IMR-90 (cell line): ENCODE results near the gene TSC2. TPM values are rescaled to one million over a fixed set of nuclear protein-coding genes. Genes with fewer than 3 reads are reported as not detected.
"Not testable (repeated sequence)": the region's sequence is repeated elsewhere in the genome, so short reads cannot be mapped to it uniquely, and the experiment has no call there.

ENCODE experiments used
- ATAC-seq: fragments of 200-7000 bp; cut with Tn5 transposase; 2 replicates; pipeline ENCODE4 v1.9.1; 2020; ENCODE audit warnings: low read depth, mild to moderate bottlenecking, moderate library complexity
- BruUV-seq: library from RNA; stranded (reverse); fragments of 400-500 nt; replicated peaks from 2 replicates; lab custom pipeline; 2021; lab: Mats Ljungman, UMichigan
- CTCF ChIA-PET: fragments of 300-600 bp; formaldehyde crosslinking; extraction: SDS; loops from one replicate; lab custom pipeline; 2021; ENCODE audit warnings: antibody characterized with exemption; lab: Yijun Ruan, JAX
- POLR2A ChIA-PET: fragments of 300-600 bp; sonication (Branson Sonifier 250); formaldehyde crosslinking; loops from one replicate; lab custom pipeline; 2022; ENCODE audit warnings: antibody characterized with exemption; ENCODE audit not compliant: unreplicated experiment; lab: Charles Lee
- DNase-seq: peaks from one replicate; pipeline ENCODE4 v3.0.0; 2013
- H2AFZ ChIP-seq: replicated peaks from 2 replicates; pipeline ENCODE3; 2013; ENCODE audit warnings: low read length, mild to moderate bottlenecking; ENCODE audit not compliant: poor library complexity
- H2AK5ac ChIP-seq: 2 replicates; pipeline ENCODE4 v1.6.1; 2013; ENCODE audit warnings: low read depth, low read length, inconsistent platforms
- H2AK9ac ChIP-seq: replicated peaks from 2 replicates; pipeline ENCODE3; 2013; ENCODE audit warnings: mild to moderate bottlenecking, low read depth, low read length, moderate library complexity; ENCODE audit not compliant: poor library complexity
- H2BK120ac ChIP-seq: 2 replicates; pipeline ENCODE4 v1.6.1; 2013; ENCODE audit warnings: low read depth, low read length, inconsistent platforms
- H2BK15ac ChIP-seq: 3 replicates; pipeline ENCODE4 v1.6.1; 2013; ENCODE audit warnings: low read depth, low read length, inconsistent platforms
- H2BK20ac ChIP-seq: 2 replicates; pipeline ENCODE4 v1.6.1; 2013; ENCODE audit warnings: low read depth, mild to moderate bottlenecking, inconsistent platforms, low read length, moderate library complexity
- H2BK5ac ChIP-seq: 2 replicates; pipeline ENCODE4 v1.6.1; 2013; ENCODE audit warnings: mild to moderate bottlenecking, low read depth, low read length, inconsistent platforms; ENCODE audit not compliant: poor library complexity, severe bottlenecking
- H3K14ac ChIP-seq: replicated peaks from 2 replicates; pipeline ENCODE4 v1.6.1; 2013; ENCODE audit warnings: low read depth, low read length, inconsistent platforms
- H3K18ac ChIP-seq: 2 replicates; pipeline ENCODE4 v1.6.1; 2013; ENCODE audit warnings: low read depth, low read length, control low read depth
- H3K23ac ChIP-seq: 2 replicates; pipeline ENCODE4 v1.6.1; 2013; ENCODE audit warnings: low read depth, low read length, inconsistent platforms
- H3K27ac ChIP-seq: 2 replicates; pipeline ENCODE4 v1.5.1; 2013; ENCODE audit warnings: mild to moderate bottlenecking, control low read depth, low read length; ENCODE audit not compliant: insufficient read depth
- H3K27me3 ChIP-seq: 2 replicates; pipeline ENCODE4 v1.6.1; 2013; ENCODE audit warnings: low read length; ENCODE audit not compliant: control insufficient read depth, insufficient read depth
- H3K36me3 ChIP-seq: 2 replicates; pipeline ENCODE4 v1.6.1; 2013; ENCODE audit warnings: low read length, mixed read lengths; ENCODE audit not compliant: control insufficient read depth, insufficient read depth
- H3K4ac ChIP-seq: 2 replicates; pipeline ENCODE4 v1.6.1; 2013; ENCODE audit warnings: low read depth, low read length, inconsistent platforms
- H3K4me1 ChIP-seq: 2 replicates; pipeline ENCODE4 v1.6.1; 2013; ENCODE audit warnings: low read length, mixed read lengths; ENCODE audit not compliant: control insufficient read depth, insufficient read depth
- H3K4me2 ChIP-seq: 2 replicates; pipeline ENCODE4 v1.6.1; 2013; ENCODE audit warnings: low read depth, mild to moderate bottlenecking, control low read depth, low read length, moderate library complexity
- H3K4me3 ChIP-seq: 2 replicates; pipeline ENCODE4 v1.5.1; 2013; ENCODE audit warnings: low read depth, mild to moderate bottlenecking, control low read depth, low read length, moderate library complexity; ENCODE audit not compliant: insufficient read depth
- H3K56ac ChIP-seq: 2 replicates; pipeline ENCODE4 v1.6.1; 2013; ENCODE audit warnings: low read length, inconsistent platforms; ENCODE audit not compliant: insufficient read depth; ENCODE audit errors: extremely low read depth
- H3K79me1 ChIP-seq, 2 experiments: 2 replicates each; pipeline ENCODE4 v1.6.1; 2013; ENCODE audit warnings: low read length in 2 of 2, inconsistent platforms in 1 of 2, low read depth in 1 of 2
- H3K9ac ChIP-seq: 2 replicates; pipeline ENCODE4 v1.6.1; 2013; ENCODE audit warnings: low read depth, low read length, control low read depth
- H3K9me1 ChIP-seq: 2 replicates; pipeline ENCODE4 v1.6.1; 2013; ENCODE audit warnings: low read length, inconsistent platforms; ENCODE audit not compliant: insufficient read depth
- H3K9me3 ChIP-seq: 2 replicates; pipeline ENCODE4 v1.6.1; 2013; ENCODE audit warnings: low read length; ENCODE audit not compliant: control insufficient read depth, insufficient read depth
- H4K20me1 ChIP-seq: 2 replicates; pipeline ENCODE4 v1.6.1; 2013; ENCODE audit warnings: low read length, inconsistent platforms; ENCODE audit not compliant: insufficient read depth
- H4K5ac ChIP-seq: 2 replicates; pipeline ENCODE4 v1.6.1; 2013; ENCODE audit warnings: mild to moderate bottlenecking, low read depth, low read length, control low read depth
- H4K8ac ChIP-seq, 2 experiments: 2 replicates each; pipeline ENCODE4 v1.6.1; 2013; ENCODE audit warnings: low read depth in 2 of 2, low read length in 2 of 2, control low read depth in 1 of 2, inconsistent platforms in 1 of 2
- H4K91ac ChIP-seq: 2 replicates; pipeline ENCODE4 v1.6.1; 2013; ENCODE audit warnings: low read depth, low read length, inconsistent platforms; ENCODE audit not compliant: insufficient read depth
- WGBS, 2 experiments: methylation state at CpG; one replicate each; pipeline versions ENCODE4 v1.1.5 to v1.1.7; 2013; ENCODE audit warnings: missing lambda C conversion rate in 2 of 2; ENCODE audit not compliant: insufficient read length in 1 of 2; ENCODE audit errors: extremely low coverage in 2 of 2; 5-methylcytosine and 5-hydroxymethylcytosine counted together
- dilution Hi-C: fragments of 300-500 bp; cut with HindIII; formaldehyde crosslinking; loops from one replicate; pipeline ENCODE4 v1.14.3; 2018; ENCODE audit warnings: low sequenced_read_pairs; ENCODE audit not compliant: unreplicated experiment
- in situ Hi-C: fragments of 300-500 bp; cut with MboI; formaldehyde crosslinking; loops from 3 replicates; pipeline ENCODE4 v1.14.3; 2019; ENCODE audit warnings: low sequenced_read_pairs, inconsistent platforms, mixed read lengths
- intact Hi-C: fragments of 100-400 bp; cut with micrococcal nuclease; formaldehyde crosslinking; loops from 2 replicates; pipeline ENCODE4 v1.10.0; 2022
- polyA plus RNA-seq, 3 experiments: library from polyadenylated mRNA; depleted of rRNA; stranded (reverse); fragments of >200 nt; gene quantifications; 2 replicates each; pipeline ENCODE4 v1.2.3, GENCODE V29; 2012; ENCODE audit warnings: low replicate concordance in 1 of 3
- total RNA-seq: library from RNA; depleted of rRNA; stranded (reverse); fragments of >200 nt; gene quantifications from 2 replicates; pipeline ENCODE4 v1.2.3, GENCODE V29; 2012

TSC2 gene
- total and polyA plus RNA-seq, 2 of the 4 experiments (the other 2 are of a cell fraction) = 31.4 to 88.6 TPM

GRCh38 chr16:2108446-2109270, 60.9 kb downstream of the TSC2 start:
- H3K4me1 ChIP-seq, H2BK20ac ChIP-seq, H3K27ac ChIP-seq, H3K4me3 ChIP-seq, H2AFZ ChIP-seq, POLR2A ChIA-PET, dilution Hi-C loops, BruUV-seq, H3K23ac ChIP-seq, H4K20me1 ChIP-seq, H3K9ac ChIP-seq, H3K79me1 ChIP-seq, H4K5ac ChIP-seq, in situ Hi-C loops, H2AK9ac ChIP-seq, H3K9me3 ChIP-seq, H4K91ac ChIP-seq, H3K4ac ChIP-seq, H3K27me3 ChIP-seq, DNase-seq, CTCF ChIA-PET, ATAC-seq, H2BK15ac ChIP-seq, H2BK5ac ChIP-seq, H2AK5ac ChIP-seq, H3K56ac ChIP-seq, H3K18ac ChIP-seq, H3K9me1 ChIP-seq, intact Hi-C loops, H2BK120ac ChIP-seq, H4K8ac ChIP-seq, H3K4me2 ChIP-seq, H3K14ac ChIP-seq: not testable (repeated sequence)
- WGBS, 2 experiments = 97% methylated on average over 51 of the region's 73 CpGs; no CpG with 5 or more reads in 1 of the 2 experiments
- H3K36me3 ChIP-seq = peaks cover 49% of the 10 kb centered on the region

DNA sequence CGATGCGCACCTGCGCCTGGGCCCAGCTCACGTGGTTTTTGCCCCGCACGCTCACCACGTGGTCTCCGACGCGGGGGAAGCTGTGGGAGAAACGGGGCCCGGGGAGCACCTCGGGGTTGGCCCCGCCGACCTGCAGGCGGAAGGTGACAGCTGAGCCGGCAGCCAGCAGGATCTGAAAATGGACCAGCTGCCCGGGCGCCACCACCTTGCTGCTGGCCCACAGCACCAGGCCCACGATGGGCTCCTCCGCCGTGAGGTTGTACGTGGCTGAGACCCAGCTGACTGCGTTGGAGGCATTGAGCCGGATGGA, 61.4 kb downstream of the TSC2 start:
- H3K14ac ChIP-seq, POLR2A ChIA-PET, H3K4me2 ChIP-seq, H4K91ac ChIP-seq, H3K27ac ChIP-seq, H4K5ac ChIP-seq, H2BK5ac ChIP-seq, DNase-seq, ATAC-seq, in situ Hi-C loops, H4K8ac ChIP-seq, H2AK5ac ChIP-seq, dilution Hi-C loops, H2AFZ ChIP-seq, H3K79me1 ChIP-seq, H3K9ac ChIP-seq, H3K4me1 ChIP-seq, H3K9me3 ChIP-seq, H3K9me1 ChIP-seq, H3K4me3 ChIP-seq, H2BK20ac ChIP-seq, H2BK120ac ChIP-seq, BruUV-seq, H3K18ac ChIP-seq, H3K27me3 ChIP-seq, H4K20me1 ChIP-seq, H2BK15ac ChIP-seq, intact Hi-C loops, H3K4ac ChIP-seq, H3K56ac ChIP-seq, CTCF ChIA-PET, H2AK9ac ChIP-seq, H3K23ac ChIP-seq: not testable (repeated sequence)
- H3K36me3 ChIP-seq = peaks cover 51% of the 10 kb centered on the region
- 98% methylated on average over 14 of the region's 25 CpGs; no CpG with 5 or more reads in 1 of the 2 experiments for WGBS, 2 experiments
